ENCODE data around the gene GPX2.
A peak's percentile ranks its signal among the peaks of the same experiment; 100 is the strongest.

GPX2 gene

GRCh38 chr14:64958743-64959142 is 16.2 kb upstream of the GPX2 start:
- DNase-seq (ENCODE audit: low spot score), result no peak

GRCh38 chr14:64958201-64958600 is 15.7 kb upstream of the GPX2 start:
- DNase-seq (ENCODE audit: low spot score), result no peak

GRCh38 chr14:64956697-64957406 is 14.3 kb upstream of the GPX2 start:
- DNase-seq (ENCODE audit: low spot score), result no peak

GRCh38 chr14:64955297-64955696 is 12.8 kb upstream of the GPX2 start:
- DNase-seq (ENCODE audit: low spot score), result no peak

- DNase-seq (ENCODE audit: low spot score), result no peak
Observed at GRCh38 chr14:64954491-64955240, 12.1 kb upstream of the GPX2 start.

- DNase-seq (ENCODE audit: low spot score), result no peak
Observed at GRCh38 chr14:64953661-64954060, 11.1 kb upstream of the GPX2 start.

GRCh38 chr14:64953310-64953654 is 10.7 kb upstream of the GPX2 start:
- peak; percentile 8 for DNase-seq (ENCODE audit: low spot score)

GRCh38 chr14:64952598-64953309 is 10.2 kb upstream of the GPX2 start:
- DNase-seq (ENCODE audit: low spot score), result peak; percentile 4

GRCh38 chr14:64951724-64952123 is 9.2 kb upstream of the GPX2 start:
- no peak for DNase-seq (ENCODE audit: low spot score)

- DNase-seq (ENCODE audit: low spot score), result no peak
Observed at GRCh38 chr14:64951291-64951690, 8.7 kb upstream of the GPX2 start.

- DNase-seq (ENCODE audit: low spot score), result peak; percentile 4
Observed at GRCh38 chr14:64950889-64951288, 8.3 kb upstream of the GPX2 start.

GRCh38 chr14:64948612-64949210 is 6.2 kb upstream of the GPX2 start:
- DNase-seq (ENCODE audit: low spot score), result peak; percentile 2

- DNase-seq (ENCODE audit: low spot score), result peak; percentile 3
Observed at GRCh38 chr14:64947710-64948611, 5.4 kb upstream of the GPX2 start.

GRCh38 chr14:64946310-64947045 is 3.9 kb upstream of the GPX2 start:
- DNase-seq (ENCODE audit: low spot score), result no peak

GRCh38 chr14:64945431-64946178 is 3.1 kb upstream of the GPX2 start:
- peak; percentile 3 for DNase-seq (ENCODE audit: low spot score)

- no peak for DNase-seq (ENCODE audit: low spot score)
Observed at GRCh38 chr14:64944861-64945260, 2.3 kb upstream of the GPX2 start.

GRCh38 chr14:64944041-64944440 is 1.5 kb upstream of the GPX2 start:
- DNase-seq (ENCODE audit: low spot score), result no peak

GRCh38 chr14:64943556-64943955 is 1.0 kb upstream of the GPX2 start:
- no peak for DNase-seq (ENCODE audit: low spot score)

GRCh38 chr14:64940336-64940910 is 2.1 kb downstream of the GPX2 start:
- no peak for DNase-seq (ENCODE audit: low spot score)

- no peak for DNase-seq (ENCODE audit: low spot score)
Observed at GRCh38 chr14:64939817-64940190, 2.7 kb downstream of the GPX2 start.

All from Ammon's horn (tissue), 1 donor.